Lung (tissue), 12 donors: ENCODE data around the gene LRTM2. TPM values are rescaled to one million over a fixed set of nuclear protein-coding genes. Genes with fewer than 3 reads are reported as not detected.

Source experiments
- ATAC-seq: fragments of 200-7000 bp; cut with Tn5 transposase; one replicate; pipeline ENCODE4 v1.9.1; 2020; ENCODE audit warnings: moderate number of reproducible peaks; ENCODE audit not compliant: insufficient read depth, low FRiP score
- DNase-seq, 3 donors: peaks; one replicate each; pipeline ENCODE4 v3.0.0-alpha.2; 2013 to 2017
- H3K27ac ChIP-seq, 2 donors: one replicate each; pipeline ENCODE4 v1.5.1; 2013; ENCODE audit warnings: mild to moderate bottlenecking in 2 of 2, moderate library complexity in 2 of 2, control low read depth in 1 of 2, inconsistent platforms in 1 of 2, low read depth in 1 of 2, low read length in 1 of 2
- H3K27me3 ChIP-seq, 3 donors: one replicate each; pipeline ENCODE4 v1.5.1; 2013; ENCODE audit warnings: low read length in 2 of 3; ENCODE audit not compliant: control insufficient read depth in 3 of 3, insufficient read depth in 3 of 3
- H3K36me3 ChIP-seq, 4 donors: one replicate each; pipeline ENCODE4 v1.5.1; 2013; ENCODE audit warnings: low read length in 4 of 4, mild to moderate bottlenecking in 1 of 4, moderate library complexity in 1 of 4; ENCODE audit not compliant: control insufficient read depth in 4 of 4, insufficient read depth in 4 of 4
- H3K4me1 ChIP-seq, 5 donors: one replicate each; pipeline ENCODE4 v1.5.1; 2013; ENCODE audit warnings: low read length in 5 of 5, mild to moderate bottlenecking in 2 of 5, moderate library complexity in 1 of 5; ENCODE audit not compliant: control insufficient read depth in 5 of 5, insufficient read depth in 5 of 5
- H3K4me3 ChIP-seq: one replicate; pipeline ENCODE4 v1.5.1; 2013; ENCODE audit warnings: mild to moderate bottlenecking, control low read depth, moderate library complexity
- H3K9ac ChIP-seq, 2 donors: one replicate each; pipeline ENCODE4 v1.5.1; 2013; ENCODE audit warnings: low read length in 2 of 2, control low read depth in 1 of 2; ENCODE audit not compliant: insufficient read depth in 1 of 2
- H3K9me3 ChIP-seq, 4 donors: one replicate each; pipeline ENCODE4 v1.5.1; 2013; ENCODE audit warnings: low read length in 3 of 4, mild to moderate bottlenecking in 1 of 4, moderate library complexity in 1 of 4; ENCODE audit not compliant: control insufficient read depth in 4 of 4, insufficient read depth in 3 of 4
- CTCF ChIP-seq: IDR thresholded peaks from 2 replicates; pipeline ENCODE4 v1.5.1; 2012; ENCODE audit warnings: mild to moderate bottlenecking; ENCODE audit errors: control extremely low read depth, extremely low read depth
- WGBS, 2 donors: extraction: QIAGEN DNeasy Blood & Tissue Kit; methylation state at CpG; one replicate each; pipeline ENCODE4 v1.1.7; 2013; 5-methylcytosine and 5-hydroxymethylcytosine counted together
- polyA plus RNA-seq, 2 donors: library from polyadenylated mRNA; stranded (reverse); fragments of 200-250 nt; gene quantifications; one replicate each; pipeline ENCODE4 v1.2.1, GENCODE V29; 2013
- total RNA-seq, 2 donors: library from RNA; depleted of rRNA in 1 of 2; stranded (reverse); fragments of >200 nt in 1 of 2; gene quantifications; one replicate each; pipeline ENCODE4 v1.2.1, GENCODE V29; 2014 to 2021
- donor health status: control.
- donor health status: control.
- donor health status: Bipolar disorder and iron deficiency.
- donor health status: healthy.
- donor health status: DM: yes; HTN: yes; CAD: no.

Gene LRTM2
- total and polyA plus RNA-seq, 4 donors = 0.01 to 0.06 TPM; not detected in 2

GRCh38 chr12:1848146-1848545, 27.8 kb downstream of the LRTM2 start:
- H3K9me3 ChIP-seq = no peaks in the 10 kb centered on the region
- ATAC-seq = no peak
- no peaks in the 10 kb centered on the region for H3K36me3 ChIP-seq
- H3K4me1 ChIP-seq = no peaks in the 10 kb centered on the region
- H3K27me3 ChIP-seq = peaks cover 0 to 12% (median 0%) of the 10 kb centered on the region in 3 donors
- 79 to 81% methylated on average over 10 of the region's 10 CpGs for WGBS, 2 donors
- H3K27ac ChIP-seq = no peak overlapping the region
- no peak for DNase-seq
- no peak for TF ChIP-seq CTCF
- H3K9ac ChIP-seq = no peak overlapping the region
- H3K4me3 ChIP-seq = no peak overlapping the region

GRCh38 chr12:1848745-1849144, 28.4 kb downstream of the LRTM2 start:
- H3K9me3 ChIP-seq = peaks cover 0 to 3% (median 0%) of the 10 kb centered on the region in 4 donors
- 79 to 85% methylated on average over 6 of the region's 6 CpGs for WGBS, 2 donors
- no peak overlapping the region for H3K9ac ChIP-seq
- no peak overlapping the region for H3K4me3 ChIP-seq
- no peak for DNase-seq
- H3K4me1 ChIP-seq = no peaks in the 10 kb centered on the region
- TF ChIP-seq CTCF = no peak
- no peaks in the 10 kb centered on the region for H3K36me3 ChIP-seq
- H3K27me3 ChIP-seq = peaks cover 0 to 12% (median 0%) of the 10 kb centered on the region in 3 donors
- no peak for ATAC-seq
- H3K27ac ChIP-seq = no peak overlapping the region

- DNase-seq (no peak), ATAC-seq (no peak)
- TF ChIP-seq CTCF = no peak
- 71% methylated on average over 7 of the region's 7 CpGs for WGBS, 2 donors
- Histone ChIP-seq H3K4me1 (no peaks in the 10 kb centered on the region), H3K9ac (no peak overlapping the region), H3K27ac (no peak overlapping the region), H3K9me3 (peaks cover 0 to 16% (median 10%) of the 10 kb centered on the region in 4 donors), H3K36me3 (no peaks in the 10 kb centered on the region), H3K27me3 (peaks cover 0 to 5% (median 0%) of the 10 kb centered on the region in 3 donors), H3K4me3 (no peak overlapping the region)
Measured at GRCh38 chr12:1851151-1851701, 30.9 kb downstream of the LRTM2 start.

GRCh38 chr12:1852076-1852475, 31.7 kb downstream of the LRTM2 start:
- H3K27ac ChIP-seq = no peak overlapping the region
- no peaks in the 10 kb centered on the region for H3K36me3 ChIP-seq
- no peak overlapping the region for H3K4me3 ChIP-seq
- no peak overlapping the region for H3K9ac ChIP-seq
- TF ChIP-seq CTCF = no peak
- DNase-seq (no peak), ATAC-seq (no peak)
- H3K9me3 ChIP-seq = peaks cover 0 to 23% (median 10%) of the 10 kb centered on the region in 4 donors
- H3K4me1 ChIP-seq = no peaks in the 10 kb centered on the region
- WGBS, 2 donors = 77 to 82% methylated on average over 1 of the region's 1 CpG
- H3K27me3 ChIP-seq = peaks cover 0 to 4% (median 0%) of the 10 kb centered on the region in 3 donors
